Lung (tissue), 12 donors: Measurements from ENCODE around the gene PIAS1. TPM values are rescaled to one million over a fixed set of nuclear protein-coding genes. Genes with fewer than 3 reads are reported as not detected.
"Not testable (repeated sequence)": the region's sequence is repeated elsewhere in the genome, so short reads cannot be mapped to it uniquely, and the experiment has no call there.

Source experiments
- ATAC-seq: fragments of 200-7000 bp; cut with Tn5 transposase; one replicate; pipeline ENCODE4 v1.9.1; 2020; ENCODE audit warnings: moderate number of reproducible peaks; ENCODE audit not compliant: insufficient read depth, low FRiP score
- DNase-seq, 3 donors: peaks; one replicate each; pipeline ENCODE4 v3.0.0-alpha.2; 2013 to 2017
- H3K27ac ChIP-seq, 2 donors: one replicate each; pipeline ENCODE4 v1.5.1; 2013; ENCODE audit warnings: mild to moderate bottlenecking in 2 of 2, moderate library complexity in 2 of 2, control low read depth in 1 of 2, inconsistent platforms in 1 of 2, low read depth in 1 of 2, low read length in 1 of 2
- H3K27me3 ChIP-seq, 3 donors: one replicate each; pipeline ENCODE4 v1.5.1; 2013; ENCODE audit warnings: low read length in 2 of 3; ENCODE audit not compliant: control insufficient read depth in 3 of 3, insufficient read depth in 3 of 3
- H3K36me3 ChIP-seq, 4 donors: one replicate each; pipeline ENCODE4 v1.5.1; 2013; ENCODE audit warnings: low read length in 4 of 4, mild to moderate bottlenecking in 1 of 4, moderate library complexity in 1 of 4; ENCODE audit not compliant: control insufficient read depth in 4 of 4, insufficient read depth in 4 of 4
- H3K4me1 ChIP-seq, 5 donors: one replicate each; pipeline ENCODE4 v1.5.1; 2013; ENCODE audit warnings: low read length in 5 of 5, mild to moderate bottlenecking in 2 of 5, moderate library complexity in 1 of 5; ENCODE audit not compliant: control insufficient read depth in 5 of 5, insufficient read depth in 5 of 5
- H3K4me3 ChIP-seq: one replicate; pipeline ENCODE4 v1.5.1; 2013; ENCODE audit warnings: mild to moderate bottlenecking, control low read depth, moderate library complexity
- H3K9ac ChIP-seq, 2 donors: one replicate each; pipeline ENCODE4 v1.5.1; 2013; ENCODE audit warnings: low read length in 2 of 2, control low read depth in 1 of 2; ENCODE audit not compliant: insufficient read depth in 1 of 2
- H3K9me3 ChIP-seq, 4 donors: one replicate each; pipeline ENCODE4 v1.5.1; 2013; ENCODE audit warnings: low read length in 3 of 4, mild to moderate bottlenecking in 1 of 4, moderate library complexity in 1 of 4; ENCODE audit not compliant: control insufficient read depth in 4 of 4, insufficient read depth in 3 of 4
- CTCF ChIP-seq: IDR thresholded peaks from 2 replicates; pipeline ENCODE4 v1.5.1; 2012; ENCODE audit warnings: mild to moderate bottlenecking; ENCODE audit errors: control extremely low read depth, extremely low read depth
- WGBS, 2 donors: extraction: QIAGEN DNeasy Blood & Tissue Kit; methylation state at CpG; one replicate each; pipeline ENCODE4 v1.1.7; 2013; 5-methylcytosine and 5-hydroxymethylcytosine counted together
- polyA plus RNA-seq, 2 donors: library from polyadenylated mRNA; stranded (reverse); fragments of 200-250 nt; gene quantifications; one replicate each; pipeline ENCODE4 v1.2.1, GENCODE V29; 2013
- total RNA-seq, 2 donors: library from RNA; depleted of rRNA in 1 of 2; stranded (reverse); fragments of >200 nt in 1 of 2; gene quantifications; one replicate each; pipeline ENCODE4 v1.2.1, GENCODE V29; 2014 to 2021
- donor health status: control.
- donor health status: control.
- donor health status: Bipolar disorder and iron deficiency.
- donor health status: healthy.
- donor health status: DM: yes; HTN: yes; CAD: no.

The PIAS1 gene
- total and polyA plus RNA-seq, 4 donors, result 14.6 to 157 (median 30.4) TPM

- Histone ChIP-seq H3K4me3 (no peak overlapping the region), H3K27ac (no peak overlapping the region), H3K36me3 (no peaks in the 10 kb centered on the region), H3K9ac (no peak overlapping the region), H3K27me3 (no peaks in the 10 kb centered on the region), H3K9me3 (no peaks in the 10 kb centered on the region), H3K4me1 (peaks cover 3 to 13% (median 6%) of the 10 kb centered on the region in 5 donors)
- no peak for ATAC-seq
- 72 to 83% methylated on average over 3 of the region's 3 CpGs for WGBS, 2 donors
- no peak for DNase-seq
- no peak for TF ChIP-seq CTCF
Measured at GRCh38 chr15:68224108-68224507, 170.0 kb downstream of the PIAS1 start.

DNA sequence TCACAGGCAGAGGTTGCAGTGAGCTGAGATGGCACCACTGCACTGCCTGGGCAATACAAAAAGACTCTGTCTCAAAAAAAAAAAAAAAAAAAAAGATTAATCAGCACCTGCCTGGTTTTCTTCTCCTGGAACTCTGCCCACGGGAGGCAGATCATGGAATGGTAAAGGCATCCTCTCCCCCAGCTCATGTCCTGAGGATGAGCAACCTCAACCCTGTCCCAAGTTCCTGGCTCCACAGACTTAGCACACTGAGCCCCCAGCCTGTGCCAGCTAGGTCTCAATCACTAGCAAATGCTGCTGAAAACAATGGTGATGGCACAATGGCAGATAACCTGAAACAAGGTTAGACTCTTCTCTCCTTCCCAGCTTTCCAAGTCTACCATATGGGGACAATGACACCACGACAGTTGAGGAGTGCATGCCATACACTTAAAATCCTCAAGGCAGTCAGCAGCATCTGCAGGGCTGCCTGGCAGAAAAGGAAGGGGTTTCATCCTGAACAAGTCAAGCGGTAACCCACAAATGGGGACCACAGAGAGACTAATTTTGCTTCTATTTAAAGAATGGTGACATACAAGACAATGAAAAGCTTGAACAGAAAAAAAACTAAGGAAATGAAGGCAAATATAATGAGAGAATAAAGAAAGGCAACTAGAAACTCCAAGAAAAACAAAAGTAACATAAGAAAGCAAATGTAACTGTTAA is 170.6 kb downstream of the PIAS1 start:
- no peak for DNase-seq
- Histone ChIP-seq H3K9ac (no peak overlapping the region), H3K36me3 (no peaks in the 10 kb centered on the region), H3K9me3 (no peaks in the 10 kb centered on the region), H3K4me3 (no peak overlapping the region), H3K4me1 (peaks cover 3 to 13% (median 6%) of the 10 kb centered on the region in 5 donors), H3K27ac (no peak overlapping the region), H3K27me3 (no peaks in the 10 kb centered on the region)
- WGBS, 2 donors, result 39 to 72% methylated on average over 3 of the region's 3 CpGs
- no peak for ATAC-seq
- no peak for TF ChIP-seq CTCF

- ATAC-seq, H3K9me3 ChIP-seq, DNase-seq, H3K4me3 ChIP-seq, H3K36me3 ChIP-seq, H3K27me3 ChIP-seq, H3K9ac ChIP-seq, H3K27ac ChIP-seq: not testable (repeated sequence)
- 96% methylated on average over 4 of the region's 4 CpGs for WGBS, 2 donors
- peaks cover 3 to 19% (median 6%) of the 10 kb centered on the region in 5 donors for H3K4me1 ChIP-seq
Measured at GRCh38 chr15:68225442-68225841, 171.3 kb downstream of the PIAS1 start.

DNA sequence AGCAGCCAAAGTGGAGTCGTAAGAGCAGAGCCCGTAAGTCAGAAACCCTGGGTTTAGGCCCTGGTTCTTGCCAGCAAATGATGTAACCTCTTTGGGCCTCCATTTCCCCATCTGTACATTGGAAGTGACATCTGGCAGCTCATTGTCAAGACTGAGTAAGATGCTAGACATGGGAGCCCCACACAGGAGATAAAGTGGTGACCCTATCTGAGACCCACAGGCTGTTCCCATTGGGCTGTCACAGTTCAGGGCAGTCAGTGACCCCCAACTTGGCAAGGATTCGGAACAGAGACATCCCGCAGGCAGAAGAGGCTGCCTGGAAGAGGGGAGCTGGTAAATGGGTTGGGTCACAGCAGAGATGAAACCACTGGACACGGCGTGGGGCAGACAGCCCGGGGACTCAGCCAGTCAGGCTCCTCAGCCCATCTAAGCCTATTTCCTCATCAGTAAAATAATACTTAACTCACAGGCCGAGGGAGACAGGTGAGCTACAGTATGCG is 173.6 kb downstream of the PIAS1 start:
- H3K4me1 ChIP-seq, result peaks cover 3 to 26% (median 6%) of the 10 kb centered on the region in 5 donors
- H3K9me3 ChIP-seq, result no peaks in the 10 kb centered on the region
- H3K27ac ChIP-seq, result no peak overlapping the region
- no peak overlapping the region for H3K9ac ChIP-seq
- H3K36me3 ChIP-seq, result no peaks in the 10 kb centered on the region
- no peak for ATAC-seq
- H3K27me3 ChIP-seq, result no peaks in the 10 kb centered on the region
- H3K4me3 ChIP-seq, result no peak overlapping the region
- TF ChIP-seq CTCF, result no peak
- WGBS, 2 donors, result 83 to 88% methylated on average over 9 of the region's 9 CpGs
- DNase-seq, result no peak
